ENCODE measurements around the gene RWDD1.

Gene RWDD1

GRCh38 chr6:116553451-116553850, 17.9 kb upstream of the RWDD1 start, which contains the start of gene CALHM4:
Gene CALHM4, plus strand, starts transcription at chr6:116553751. Its CDS starts 43 bp downstream, at chr6:116553794.
- H3K4me3 ChIP-seq (ENCODE audit: low read length) = no peak within 1 kb of the TSS
- H3K4me2 ChIP-seq (ENCODE audit: low read length) = no peak within 1 kb of the TSS
- H3K79me2 ChIP-seq (ENCODE audit: control insufficient read depth, insufficient read depth, low read length) = no peaks in the 10 kb centered on the region
- H3K79me1 ChIP-seq (ENCODE audit: low read length) = no peaks in the 10 kb centered on the region
- no peak for DNase-seq
- no peak within 1 kb of the TSS for H3K4ac ChIP-seq (ENCODE audit: low read depth, low read length)
- no peak within 1 kb of the TSS for H3K56ac ChIP-seq (ENCODE audit: low read length)
- no peak within 1 kb of the TSS for H4K5ac ChIP-seq (ENCODE audit: low read length)
- H2BK15ac ChIP-seq (replicated peaks; ENCODE audit: low read depth) = no peak within 1 kb of the TSS
- no peak within 1 kb of the TSS for H3K9ac ChIP-seq (ENCODE audit: low read length)
- no peak within 1 kb of the TSS for H3K23ac ChIP-seq (ENCODE audit: low read length)
- no peak within 1 kb of the TSS for H3K18ac ChIP-seq (ENCODE audit: low read length)
- H3K36me3 ChIP-seq (ENCODE audit: control insufficient read depth, insufficient read depth, low read length) = no peaks in the 10 kb centered on the region
- H3K27me3 ChIP-seq (ENCODE audit: insufficient read depth, low read length, poor library complexity) = no peaks in the 10 kb centered on the region
- H2BK120ac ChIP-seq (ENCODE audit: low read depth, low read length) = no peak within 1 kb of the TSS
- H4K8ac ChIP-seq (ENCODE audit: low read depth, low read length) = no peak within 1 kb of the TSS
- H2BK5ac ChIP-seq (ENCODE audit: low read length) = no peak within 1 kb of the TSS
- no peaks in the 10 kb centered on the region for H3K4me1 ChIP-seq (ENCODE audit: control insufficient read depth, low read depth, low read length)
- H3K27ac ChIP-seq (ENCODE audit: low read depth, low read length) = no peak within 1 kb of the TSS
- no peak within 1 kb of the TSS for H2AK5ac ChIP-seq (ENCODE audit: low read length)

- Histone ChIP-seq H2BK15ac (replicated peaks; ENCODE audit: low read depth) (no peak overlapping the region), H3K4ac (ENCODE audit: low read depth, low read length) (no peak overlapping the region), H4K8ac (ENCODE audit: low read depth, low read length) (no peak overlapping the region), H2AK5ac (ENCODE audit: low read length) (no peak overlapping the region), H2BK5ac (ENCODE audit: low read length) (no peak overlapping the region), H3K9ac (ENCODE audit: low read length) (no peak overlapping the region), H3K4me2 (ENCODE audit: low read length) (no peak overlapping the region), H3K18ac (ENCODE audit: low read length) (no peak overlapping the region), H3K23ac (ENCODE audit: low read length) (no peak overlapping the region), H2BK120ac (ENCODE audit: low read depth, low read length) (no peak overlapping the region), H4K5ac (ENCODE audit: low read length) (no peak overlapping the region), H3K79me2 (ENCODE audit: control insufficient read depth, insufficient read depth, low read length) (no peaks in the 10 kb centered on the region), H3K27me3 (ENCODE audit: insufficient read depth, low read length, poor library complexity) (no peaks in the 10 kb centered on the region), H3K36me3 (ENCODE audit: control insufficient read depth, insufficient read depth, low read length) (no peaks in the 10 kb centered on the region), H3K56ac (ENCODE audit: low read length) (no peak overlapping the region), H3K4me1 (ENCODE audit: control insufficient read depth, low read depth, low read length) (no peaks in the 10 kb centered on the region), H3K79me1 (ENCODE audit: low read length) (no peaks in the 10 kb centered on the region), H3K4me3 (ENCODE audit: low read length) (no peak overlapping the region), H3K27ac (ENCODE audit: low read depth, low read length) (no peak overlapping the region)
- WGBS (ENCODE audit: extremely low coverage, insufficient coverage, low lambda C conversion rate) = no CpG with 5 or more reads among the region's 1 CpG
- DNase-seq = no peak
These were observed 15.2 kb upstream of the RWDD1 start for GRCh38 chr6:116556065-116556464.

GRCh38 chr6:116556814-116557415, 14.4 kb upstream of the RWDD1 start:
- no CpG with 5 or more reads among the region's 5 CpGs for WGBS (ENCODE audit: extremely low coverage, insufficient coverage, low lambda C conversion rate)
- Histone ChIP-seq H3K27ac (ENCODE audit: low read depth, low read length) (no peak overlapping the region), H3K4ac (ENCODE audit: low read depth, low read length) (no peak overlapping the region), H3K79me2 (ENCODE audit: control insufficient read depth, insufficient read depth, low read length) (no peaks in the 10 kb centered on the region), H3K23ac (ENCODE audit: low read length) (no peak overlapping the region), H4K8ac (ENCODE audit: low read depth, low read length) (no peak overlapping the region), H3K9ac (ENCODE audit: low read length) (no peak overlapping the region), H3K79me1 (ENCODE audit: low read length) (no peaks in the 10 kb centered on the region), H3K27me3 (ENCODE audit: insufficient read depth, low read length, poor library complexity) (no peaks in the 10 kb centered on the region), H3K4me1 (ENCODE audit: control insufficient read depth, low read depth, low read length) (no peaks in the 10 kb centered on the region), H3K18ac (ENCODE audit: low read length) (no peak overlapping the region), H3K4me2 (ENCODE audit: low read length) (no peak overlapping the region), H3K56ac (ENCODE audit: low read length) (no peak overlapping the region), H2AK5ac (ENCODE audit: low read length) (no peak overlapping the region), H2BK120ac (ENCODE audit: low read depth, low read length) (no peak overlapping the region), H2BK5ac (ENCODE audit: low read length) (no peak overlapping the region), H4K5ac (ENCODE audit: low read length) (no peak overlapping the region), H2BK15ac (replicated peaks; ENCODE audit: low read depth) (no peak overlapping the region), H3K36me3 (ENCODE audit: control insufficient read depth, insufficient read depth, low read length) (no peaks in the 10 kb centered on the region), H3K4me3 (ENCODE audit: low read length) (no peak overlapping the region)
- DNase-seq = no peak

GRCh38 chr6:116557893-116558292, 13.4 kb upstream of the RWDD1 start:
- no peak overlapping the region for H3K56ac ChIP-seq (ENCODE audit: low read length)
- H2BK15ac ChIP-seq (replicated peaks; ENCODE audit: low read depth) = no peak overlapping the region
- H3K79me2 ChIP-seq (ENCODE audit: control insufficient read depth, insufficient read depth, low read length) = no peaks in the 10 kb centered on the region
- DNase-seq = no peak
- no peaks in the 10 kb centered on the region for H3K79me1 ChIP-seq (ENCODE audit: low read length)
- no peak overlapping the region for H3K4me3 ChIP-seq (ENCODE audit: low read length)
- H3K18ac ChIP-seq (ENCODE audit: low read length) = no peak overlapping the region
- no peaks in the 10 kb centered on the region for H3K27me3 ChIP-seq (ENCODE audit: insufficient read depth, low read length, poor library complexity)
- H3K23ac ChIP-seq (ENCODE audit: low read length) = no peak overlapping the region
- H4K8ac ChIP-seq (ENCODE audit: low read depth, low read length) = no peak overlapping the region
- H3K4me2 ChIP-seq (ENCODE audit: low read length) = no peak overlapping the region
- no peak overlapping the region for H2AK5ac ChIP-seq (ENCODE audit: low read length)
- H3K4me1 ChIP-seq (ENCODE audit: control insufficient read depth, low read depth, low read length) = no peaks in the 10 kb centered on the region
- no peak overlapping the region for H3K9ac ChIP-seq (ENCODE audit: low read length)
- no CpG with 5 or more reads among the region's 5 CpGs for WGBS (ENCODE audit: extremely low coverage, insufficient coverage, low lambda C conversion rate)
- H2BK5ac ChIP-seq (ENCODE audit: low read length) = no peak overlapping the region
- no peak overlapping the region for H3K27ac ChIP-seq (ENCODE audit: low read depth, low read length)
- H4K5ac ChIP-seq (ENCODE audit: low read length) = no peak overlapping the region
- H2BK120ac ChIP-seq (ENCODE audit: low read depth, low read length) = no peak overlapping the region
- H3K4ac ChIP-seq (ENCODE audit: low read depth, low read length) = no peak overlapping the region
- H3K36me3 ChIP-seq (ENCODE audit: control insufficient read depth, insufficient read depth, low read length) = no peaks in the 10 kb centered on the region

GRCh38 chr6:116560130-116560529, 11.2 kb upstream of the RWDD1 start:
- Histone ChIP-seq H3K56ac (ENCODE audit: low read length) (no peak overlapping the region), H2BK15ac (replicated peaks; ENCODE audit: low read depth) (no peak overlapping the region), H3K79me1 (ENCODE audit: low read length) (no peaks in the 10 kb centered on the region), H2AK5ac (ENCODE audit: low read length) (no peak overlapping the region), H3K4me1 (ENCODE audit: control insufficient read depth, low read depth, low read length) (no peaks in the 10 kb centered on the region), H3K4me2 (ENCODE audit: low read length) (no peak overlapping the region), H3K36me3 (ENCODE audit: control insufficient read depth, insufficient read depth, low read length) (no peaks in the 10 kb centered on the region), H4K8ac (ENCODE audit: low read depth, low read length) (no peak overlapping the region), H2BK120ac (ENCODE audit: low read depth, low read length) (no peak overlapping the region), H3K23ac (ENCODE audit: low read length) (no peak overlapping the region), H4K5ac (ENCODE audit: low read length) (no peak overlapping the region), H3K4me3 (ENCODE audit: low read length) (no peak overlapping the region), H3K27me3 (ENCODE audit: insufficient read depth, low read length, poor library complexity) (no peaks in the 10 kb centered on the region), H3K4ac (ENCODE audit: low read depth, low read length) (no peak overlapping the region), H2BK5ac (ENCODE audit: low read length) (no peak overlapping the region), H3K27ac (ENCODE audit: low read depth, low read length) (no peak overlapping the region), H3K79me2 (ENCODE audit: control insufficient read depth, insufficient read depth, low read length) (no peaks in the 10 kb centered on the region), H3K9ac (ENCODE audit: low read length) (no peak overlapping the region), H3K18ac (ENCODE audit: low read length) (no peak overlapping the region)
- no CpG with 5 or more reads among the region's 2 CpGs for WGBS (ENCODE audit: extremely low coverage, insufficient coverage, low lambda C conversion rate)
- DNase-seq = no peak

GRCh38 chr6:116561377-116562018, 9.8 kb upstream of the RWDD1 start:
- Histone ChIP-seq H3K56ac (ENCODE audit: low read length) (peak overlapping the region; percentile 74), H3K79me2 (ENCODE audit: control insufficient read depth, insufficient read depth, low read length) (no peaks in the 10 kb centered on the region), H2BK15ac (replicated peaks; ENCODE audit: low read depth) (no peak overlapping the region), H3K27me3 (ENCODE audit: insufficient read depth, low read length, poor library complexity) (no peaks in the 10 kb centered on the region), H3K18ac (ENCODE audit: low read length) (no peak overlapping the region), H3K4ac (ENCODE audit: low read depth, low read length) (no peak overlapping the region), H4K5ac (ENCODE audit: low read length) (no peak overlapping the region), H3K4me2 (ENCODE audit: low read length) (no peak overlapping the region), H3K79me1 (ENCODE audit: low read length) (no peaks in the 10 kb centered on the region), H4K8ac (ENCODE audit: low read depth, low read length) (no peak overlapping the region), H3K9ac (ENCODE audit: low read length) (peak overlapping the region; percentile 45), H2AK5ac (ENCODE audit: low read length) (no peak overlapping the region), H3K4me3 (ENCODE audit: low read length) (no peak overlapping the region), H3K27ac (ENCODE audit: low read depth, low read length) (no peak overlapping the region), H3K36me3 (ENCODE audit: control insufficient read depth, insufficient read depth, low read length) (no peaks in the 10 kb centered on the region), H2BK120ac (ENCODE audit: low read depth, low read length) (no peak overlapping the region), H3K23ac (ENCODE audit: low read length) (no peak overlapping the region), H2BK5ac (ENCODE audit: low read length) (no peak overlapping the region), H3K4me1 (ENCODE audit: control insufficient read depth, low read depth, low read length) (no peaks in the 10 kb centered on the region)
- WGBS (ENCODE audit: extremely low coverage, insufficient coverage, low lambda C conversion rate) = no CpG with 5 or more reads among the region's 9 CpGs
- DNase-seq = peak; percentile 64
